ENCODE results near the gene FUT4.

Gene FUT4

DNA sequence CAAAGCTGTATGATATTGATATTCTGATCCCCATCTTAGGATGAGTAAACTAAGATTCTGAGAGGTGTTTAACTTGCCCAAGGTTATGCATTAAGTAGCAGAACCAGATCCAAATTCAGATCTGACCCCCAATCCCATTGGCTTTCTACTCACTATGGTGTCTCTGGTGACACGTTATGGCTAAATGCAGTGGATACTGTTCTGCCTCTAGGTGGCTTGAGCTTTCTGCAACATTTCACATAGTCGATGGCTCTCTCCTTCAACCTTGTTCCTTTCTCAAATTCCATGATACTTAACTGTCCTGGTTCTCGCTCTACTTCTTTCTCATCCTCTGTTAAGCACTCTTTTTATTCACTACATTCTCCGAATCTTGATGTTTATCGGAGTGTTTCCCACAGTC lies 22.0 kb upstream of the FUT4 start:
- H3K36me3 Mint-ChIP-seq (ENCODE audit: low read depth): no peaks in the 10 kb centered on the region
- no peaks in the 10 kb centered on the region for H3K4me1 Mint-ChIP-seq (ENCODE audit: low read depth)
- peaks cover 15% of the 10 kb centered on the region for H3K27me3 Mint-ChIP-seq
- no peak for DNase-seq
- no peaks in the 10 kb centered on the region for H3K9me3 Mint-ChIP-seq
- H3K4me3 Mint-ChIP-seq: no peak overlapping the region
- H3K27ac Mint-ChIP-seq: no peak overlapping the region

DNA sequence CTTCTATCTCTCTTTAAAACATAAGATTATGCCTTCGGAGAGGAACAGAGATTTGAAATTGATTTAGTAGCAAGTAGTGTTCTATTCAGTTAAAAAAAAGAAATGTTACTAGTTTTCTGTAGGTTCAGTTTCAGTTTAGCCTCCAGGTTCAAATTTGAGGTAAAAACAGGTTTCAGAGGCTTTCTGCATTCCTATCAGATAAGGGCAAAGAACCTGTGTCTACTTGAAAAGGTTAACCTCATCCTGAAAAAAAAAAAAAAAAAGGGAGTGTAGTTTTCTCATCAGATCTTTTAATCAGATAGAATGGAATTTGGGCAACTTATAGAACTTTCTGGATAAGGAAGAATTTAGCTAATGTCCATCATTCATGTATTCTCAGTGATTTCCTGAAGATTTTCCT lies 19.4 kb upstream of the FUT4 start:
- no peaks in the 10 kb centered on the region for H3K4me1 Mint-ChIP-seq (ENCODE audit: low read depth)
- no peaks in the 10 kb centered on the region for H3K9me3 Mint-ChIP-seq
- H3K27ac Mint-ChIP-seq: no peak overlapping the region
- H3K4me3 Mint-ChIP-seq: no peak overlapping the region
- H3K36me3 Mint-ChIP-seq (ENCODE audit: low read depth): no peaks in the 10 kb centered on the region
- H3K27me3 Mint-ChIP-seq: peaks cover 30% of the 10 kb centered on the region
- no peak for DNase-seq

DNA sequence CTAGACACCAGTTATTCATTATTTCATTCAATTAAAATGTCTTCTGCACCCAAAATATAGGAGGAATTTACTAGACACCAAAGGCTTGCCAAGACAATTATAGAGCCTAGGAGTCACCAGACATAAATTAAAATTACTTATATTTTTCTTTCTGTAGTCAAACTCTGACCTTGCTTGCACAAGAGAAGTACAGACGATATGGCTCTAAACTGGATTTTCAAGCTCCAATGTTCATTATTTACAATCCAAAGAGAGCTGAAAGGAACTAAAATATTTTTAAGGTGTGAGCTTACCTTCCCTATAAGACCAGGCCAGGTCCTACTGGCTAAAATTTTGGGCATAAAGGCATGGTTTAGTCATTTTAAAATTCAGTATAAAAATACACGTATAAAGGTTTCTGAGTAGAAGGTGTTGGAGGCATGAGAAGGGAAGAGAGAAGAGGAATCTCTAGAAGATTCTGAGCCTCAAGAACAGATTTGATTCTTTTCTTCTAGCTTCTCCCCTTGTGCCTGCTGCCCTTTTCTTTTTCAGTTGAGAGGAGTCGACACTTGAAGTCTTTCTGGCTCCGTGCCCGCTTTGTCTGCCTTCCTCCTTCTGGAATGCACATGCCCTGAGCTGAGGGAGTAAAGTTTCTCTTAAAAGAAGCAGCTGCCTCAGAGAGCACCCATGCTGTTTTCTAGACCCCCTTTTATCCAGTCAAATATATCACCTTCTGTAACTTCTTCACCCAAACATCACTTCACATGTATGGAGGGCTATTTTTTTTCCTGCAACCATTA lies 18.0 kb upstream of the FUT4 start:
- Mint-ChIP-seq H3K4me3 (no peak overlapping the region), H3K27ac (no peak overlapping the region), H3K36me3 (ENCODE audit: low read depth) (no peaks in the 10 kb centered on the region), H3K4me1 (ENCODE audit: low read depth) (no peaks in the 10 kb centered on the region), H3K9me3 (no peaks in the 10 kb centered on the region), H3K27me3 (peaks cover 32% of the 10 kb centered on the region)
- DNase-seq: no peak

DNA sequence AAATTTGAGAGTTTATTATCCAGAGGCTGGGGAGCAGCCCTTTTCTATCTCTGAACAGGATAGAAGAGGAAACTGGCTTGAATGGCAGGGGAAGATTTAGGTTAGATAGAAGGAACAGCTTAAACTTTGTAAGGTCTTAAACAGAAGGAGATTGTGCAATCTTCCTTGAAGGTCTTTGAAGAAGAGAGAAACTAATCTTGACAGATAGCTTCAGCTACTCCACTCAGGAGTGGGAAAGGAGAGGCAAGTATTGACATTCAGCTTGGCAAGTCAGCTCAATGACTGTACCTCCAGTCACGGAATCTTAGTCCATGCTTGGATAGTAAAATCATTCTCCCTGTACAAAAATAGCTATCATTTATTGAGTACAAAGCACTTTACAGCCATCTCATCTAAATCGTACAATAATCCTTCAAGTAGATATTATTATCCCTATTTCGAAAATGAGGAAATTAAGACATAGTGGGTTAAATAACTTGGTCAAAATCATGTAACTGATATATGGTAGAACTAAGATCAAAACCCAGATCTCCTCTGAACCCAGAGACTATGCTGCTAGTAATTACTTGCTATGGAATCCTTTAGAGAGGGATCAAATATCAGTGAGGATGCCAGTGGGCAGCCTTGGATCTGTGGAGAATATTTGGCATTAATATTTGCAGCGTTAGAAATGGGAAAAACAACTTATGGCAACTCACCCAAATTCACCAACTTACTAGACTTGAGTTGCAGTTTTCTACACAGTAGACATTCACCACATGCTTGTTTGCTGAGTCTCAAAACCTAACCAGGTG lies 16.9 kb upstream of the FUT4 start:
- H3K27me3 Mint-ChIP-seq: peaks cover 39% of the 10 kb centered on the region
- H3K9me3 Mint-ChIP-seq: no peaks in the 10 kb centered on the region
- H3K4me1 Mint-ChIP-seq (ENCODE audit: low read depth): no peaks in the 10 kb centered on the region
- no peak overlapping the region for H3K27ac Mint-ChIP-seq
- no peaks in the 10 kb centered on the region for H3K36me3 Mint-ChIP-seq (ENCODE audit: low read depth)
- no peak overlapping the region for H3K4me3 Mint-ChIP-seq
- no peak for DNase-seq

DNA sequence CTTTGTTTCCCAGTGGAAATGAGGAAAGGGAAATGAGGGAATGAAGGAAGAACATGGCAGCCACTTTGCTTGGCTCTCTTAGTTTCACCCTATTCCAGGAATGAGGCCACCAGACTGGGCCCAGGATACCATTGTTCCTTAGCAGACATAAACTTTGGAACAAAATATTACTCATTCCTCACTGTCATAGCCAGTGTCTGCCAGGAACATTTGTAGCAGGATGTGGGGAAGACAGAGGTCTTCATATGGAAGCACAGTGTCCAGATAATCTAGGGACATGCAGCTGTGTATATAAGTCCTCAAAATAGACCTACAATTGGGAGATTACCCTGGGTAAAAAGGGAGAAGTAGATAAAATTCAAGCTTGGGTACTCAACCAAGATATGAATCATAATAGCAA lies 15.2 kb upstream of the FUT4 start:
- no peak for DNase-seq
- H3K9me3 Mint-ChIP-seq: no peaks in the 10 kb centered on the region
- H3K36me3 Mint-ChIP-seq (ENCODE audit: low read depth): no peaks in the 10 kb centered on the region
- no peaks in the 10 kb centered on the region for H3K4me1 Mint-ChIP-seq (ENCODE audit: low read depth)
- no peak overlapping the region for H3K27ac Mint-ChIP-seq
- no peak overlapping the region for H3K4me3 Mint-ChIP-seq
- H3K27me3 Mint-ChIP-seq: peaks cover 38% of the 10 kb centered on the region

DNA sequence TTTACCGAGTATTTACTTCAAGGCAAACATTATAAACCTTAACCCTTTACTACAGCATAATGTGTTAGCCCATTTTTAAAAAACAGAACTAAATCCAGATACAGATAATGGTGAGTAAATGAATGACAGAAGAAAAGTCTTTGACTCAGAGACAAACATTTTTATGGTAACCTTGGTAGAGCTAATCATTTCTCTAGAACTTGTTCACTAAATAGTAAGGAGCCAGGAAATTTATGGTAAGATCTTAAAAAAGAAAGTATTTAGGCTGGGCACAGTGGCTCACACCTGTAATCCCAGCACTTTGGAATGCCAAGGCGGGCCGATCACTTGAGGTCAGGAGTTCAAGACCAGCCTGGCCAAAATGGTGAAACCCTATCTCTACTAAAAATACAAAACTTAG lies 11.5 kb upstream of the FUT4 start:
- no peak for DNase-seq
- H3K4me1 Mint-ChIP-seq (ENCODE audit: low read depth): no peaks in the 10 kb centered on the region
- H3K9me3 Mint-ChIP-seq: no peaks in the 10 kb centered on the region
- peaks cover 36% of the 10 kb centered on the region for H3K27me3 Mint-ChIP-seq
- H3K27ac Mint-ChIP-seq: no peak overlapping the region
- no peaks in the 10 kb centered on the region for H3K36me3 Mint-ChIP-seq (ENCODE audit: low read depth)
- no peak overlapping the region for H3K4me3 Mint-ChIP-seq

DNA sequence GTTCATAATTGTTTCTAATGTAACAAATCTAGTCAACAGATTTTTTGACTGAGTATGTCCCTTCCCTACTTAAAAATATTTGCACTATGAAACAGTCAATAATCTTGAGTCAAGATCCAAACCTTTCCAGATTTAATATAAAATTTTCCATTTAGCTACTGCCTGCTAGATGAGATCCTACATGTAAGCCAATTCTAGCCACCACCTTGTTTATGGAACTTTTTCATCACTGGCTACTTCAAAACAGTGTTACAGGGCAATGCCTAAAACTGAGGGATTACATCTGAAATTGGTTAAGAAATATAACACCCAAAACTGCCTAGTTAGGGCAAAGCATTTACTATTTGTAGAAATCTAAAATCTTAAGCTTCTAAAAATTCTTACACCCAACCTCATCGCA lies 10.5 kb upstream of the FUT4 start:
- Mint-ChIP-seq H3K27ac (no peak overlapping the region), H3K27me3 (peaks cover 34% of the 10 kb centered on the region), H3K4me3 (no peak overlapping the region), H3K36me3 (ENCODE audit: low read depth) (no peaks in the 10 kb centered on the region), H3K4me1 (ENCODE audit: low read depth) (no peaks in the 10 kb centered on the region), H3K9me3 (no peaks in the 10 kb centered on the region)
- no peak for DNase-seq

DNA sequence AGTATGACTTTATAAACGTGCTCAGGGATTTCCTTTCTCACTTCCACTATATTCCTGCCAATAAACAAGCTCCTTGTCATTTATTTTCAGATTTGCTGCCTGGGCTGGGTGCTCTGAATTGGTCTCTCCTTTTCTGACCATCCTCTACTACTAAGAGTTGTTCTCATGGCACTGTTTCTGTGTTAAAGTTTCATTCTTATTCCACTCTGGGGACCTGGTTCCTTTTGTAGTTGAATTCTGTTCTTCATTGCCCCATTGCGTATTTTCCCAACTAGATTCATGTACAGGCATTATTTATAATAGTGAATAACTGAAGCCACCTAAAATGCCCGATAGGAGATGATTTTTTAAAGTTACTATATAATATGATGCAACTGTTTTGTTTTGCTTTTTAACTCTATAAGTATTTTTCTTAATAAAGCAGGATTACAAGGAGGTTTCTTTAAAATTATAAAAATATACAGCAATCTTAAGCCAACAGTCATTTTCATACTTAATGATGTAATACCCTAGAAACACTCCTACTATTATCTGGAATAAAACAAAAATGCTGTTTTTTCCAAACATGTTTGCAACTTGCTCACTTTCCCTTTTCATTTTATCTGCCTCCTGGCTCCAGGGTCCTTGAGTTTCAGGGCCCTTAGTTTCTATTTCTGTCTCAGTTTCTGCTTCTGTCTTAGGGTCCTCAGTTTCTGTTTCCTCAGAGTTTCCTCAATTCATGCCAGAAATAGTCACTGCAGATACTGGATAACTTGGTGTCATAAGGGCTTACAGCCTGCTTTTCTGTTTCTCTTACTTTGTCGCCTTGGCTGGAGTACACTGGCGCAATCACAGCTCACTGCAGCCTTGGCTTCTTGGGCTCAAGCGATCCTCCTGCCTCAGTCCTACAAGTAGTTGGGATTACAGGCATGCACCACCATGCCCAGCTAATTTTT lies 9.8 kb upstream of the FUT4 start:
- Mint-ChIP-seq H3K27ac (no peak overlapping the region), H3K36me3 (ENCODE audit: low read depth) (no peaks in the 10 kb centered on the region), H3K9me3 (no peaks in the 10 kb centered on the region), H3K27me3 (peaks cover 33% of the 10 kb centered on the region), H3K4me3 (no peak overlapping the region), H3K4me1 (ENCODE audit: low read depth) (no peaks in the 10 kb centered on the region)
- no peak for DNase-seq

DNA sequence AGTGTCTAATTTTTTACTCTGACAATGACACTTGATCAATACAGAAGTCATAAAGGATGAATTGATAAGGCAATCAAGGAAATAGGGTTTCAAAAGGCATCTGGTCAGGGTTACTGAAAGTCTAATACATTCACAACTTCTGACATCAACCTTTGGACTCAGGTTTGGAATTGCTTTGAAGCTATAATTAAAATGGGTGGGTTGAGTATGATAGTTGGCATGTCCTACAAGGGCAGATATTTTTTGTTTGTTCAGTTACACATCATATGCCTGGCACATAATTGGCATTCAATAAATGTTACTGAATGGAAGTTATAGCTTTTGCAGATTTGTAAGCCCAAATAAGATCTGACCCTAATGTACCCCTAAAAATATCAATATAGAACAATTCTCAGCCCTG lies 7.3 kb upstream of the FUT4 start:
- no peak overlapping the region for H3K4me3 Mint-ChIP-seq
- H3K9me3 Mint-ChIP-seq: no peaks in the 10 kb centered on the region
- peaks cover 25% of the 10 kb centered on the region for H3K27me3 Mint-ChIP-seq
- no peaks in the 10 kb centered on the region for H3K36me3 Mint-ChIP-seq (ENCODE audit: low read depth)
- H3K27ac Mint-ChIP-seq: no peak overlapping the region
- H3K4me1 Mint-ChIP-seq (ENCODE audit: low read depth): no peaks in the 10 kb centered on the region
- no peak for DNase-seq

DNA sequence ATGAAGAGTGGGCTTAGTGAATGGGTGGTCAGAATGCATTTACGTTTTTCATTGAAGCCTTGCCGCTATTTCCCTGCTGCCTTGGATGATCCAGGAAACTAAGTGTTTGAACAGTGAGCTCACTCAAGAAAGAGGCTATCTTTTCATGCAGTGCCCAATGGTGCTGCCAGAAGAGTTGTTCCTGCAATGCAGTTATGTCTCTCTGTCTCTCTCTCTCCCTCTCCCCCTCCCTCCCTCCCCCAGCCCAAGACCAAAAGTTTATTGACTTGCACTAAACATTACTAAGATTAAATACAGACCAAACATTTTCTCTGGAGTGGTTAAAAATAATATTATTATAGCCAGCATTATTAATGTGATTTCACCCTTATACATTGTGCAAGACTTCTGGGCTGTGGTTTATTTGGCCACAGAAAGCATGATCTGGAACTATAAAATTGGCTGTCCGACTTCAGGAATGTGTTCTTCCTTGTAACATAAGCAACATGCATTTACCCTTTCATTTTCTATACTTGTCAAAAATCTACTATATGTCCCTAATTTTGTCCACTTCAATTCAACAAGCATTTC lies 6.6 kb upstream of the FUT4 start:
- no peaks in the 10 kb centered on the region for H3K9me3 Mint-ChIP-seq
- H3K36me3 Mint-ChIP-seq (ENCODE audit: low read depth): no peaks in the 10 kb centered on the region
- H3K27me3 Mint-ChIP-seq: peaks cover 21% of the 10 kb centered on the region
- no peak overlapping the region for H3K4me3 Mint-ChIP-seq
- no peak for DNase-seq
- H3K27ac Mint-ChIP-seq: no peak overlapping the region
- H3K4me1 Mint-ChIP-seq (ENCODE audit: low read depth): peaks cover 2% of the 10 kb centered on the region

DNA sequence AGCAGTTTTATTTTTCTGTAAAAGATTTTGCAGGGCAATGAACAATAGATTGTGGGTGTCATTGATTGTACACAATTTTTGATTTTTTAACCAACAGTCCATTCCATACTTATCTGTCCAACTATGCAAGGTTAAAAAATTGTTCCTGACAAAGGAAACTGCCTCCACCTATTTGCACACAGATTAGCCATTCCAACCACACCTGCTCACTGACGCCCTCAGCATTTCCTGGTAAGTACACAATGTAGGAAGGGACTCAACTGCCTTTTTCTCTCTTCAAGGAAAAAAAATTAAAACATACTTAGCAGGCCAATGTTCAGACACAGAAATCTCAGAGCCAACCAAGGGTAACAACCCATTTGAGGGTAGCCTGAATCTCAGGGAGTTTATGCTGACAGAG lies 4.3 kb upstream of the FUT4 start:
- Mint-ChIP-seq H3K27ac (no peak overlapping the region), H3K4me3 (no peak overlapping the region), H3K27me3 (peaks cover 21% of the 10 kb centered on the region), H3K9me3 (no peaks in the 10 kb centered on the region), H3K36me3 (ENCODE audit: low read depth) (peaks cover 2% of the 10 kb centered on the region), H3K4me1 (ENCODE audit: low read depth) (peaks cover 13% of the 10 kb centered on the region)
- DNase-seq: no peak

DNA sequence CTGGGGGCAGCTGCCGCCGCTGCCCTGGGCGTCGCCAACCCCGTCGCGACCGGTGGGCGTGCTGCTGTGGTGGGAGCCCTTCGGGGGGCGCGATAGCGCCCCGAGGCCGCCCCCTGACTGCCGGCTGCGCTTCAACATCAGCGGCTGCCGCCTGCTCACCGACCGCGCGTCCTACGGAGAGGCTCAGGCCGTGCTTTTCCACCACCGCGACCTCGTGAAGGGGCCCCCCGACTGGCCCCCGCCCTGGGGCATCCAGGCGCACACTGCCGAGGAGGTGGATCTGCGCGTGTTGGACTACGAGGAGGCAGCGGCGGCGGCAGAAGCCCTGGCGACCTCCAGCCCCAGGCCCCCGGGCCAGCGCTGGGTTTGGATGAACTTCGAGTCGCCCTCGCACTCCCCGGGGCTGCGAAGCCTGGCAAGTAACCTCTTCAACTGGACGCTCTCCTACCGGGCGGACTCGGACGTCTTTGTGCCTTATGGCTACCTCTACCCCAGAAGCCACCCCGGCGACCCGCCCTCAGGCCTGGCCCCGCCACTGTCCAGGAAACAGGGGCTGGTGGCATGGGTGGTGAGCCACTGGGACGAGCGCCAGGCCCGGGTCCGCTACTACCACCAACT lies 1.0 kb downstream of the FUT4 start:
- DNase-seq: no peak
- Mint-ChIP-seq H3K9me3 (no peaks in the 10 kb centered on the region), H3K36me3 (ENCODE audit: low read depth) (peaks cover 28% of the 10 kb centered on the region), H3K27me3 (no peaks in the 10 kb centered on the region), H3K4me1 (ENCODE audit: low read depth) (peaks cover 52% of the 10 kb centered on the region), H3K4me3 (peak overlapping the region; percentile 77), H3K27ac (peak overlapping the region; percentile 81)

DNA sequence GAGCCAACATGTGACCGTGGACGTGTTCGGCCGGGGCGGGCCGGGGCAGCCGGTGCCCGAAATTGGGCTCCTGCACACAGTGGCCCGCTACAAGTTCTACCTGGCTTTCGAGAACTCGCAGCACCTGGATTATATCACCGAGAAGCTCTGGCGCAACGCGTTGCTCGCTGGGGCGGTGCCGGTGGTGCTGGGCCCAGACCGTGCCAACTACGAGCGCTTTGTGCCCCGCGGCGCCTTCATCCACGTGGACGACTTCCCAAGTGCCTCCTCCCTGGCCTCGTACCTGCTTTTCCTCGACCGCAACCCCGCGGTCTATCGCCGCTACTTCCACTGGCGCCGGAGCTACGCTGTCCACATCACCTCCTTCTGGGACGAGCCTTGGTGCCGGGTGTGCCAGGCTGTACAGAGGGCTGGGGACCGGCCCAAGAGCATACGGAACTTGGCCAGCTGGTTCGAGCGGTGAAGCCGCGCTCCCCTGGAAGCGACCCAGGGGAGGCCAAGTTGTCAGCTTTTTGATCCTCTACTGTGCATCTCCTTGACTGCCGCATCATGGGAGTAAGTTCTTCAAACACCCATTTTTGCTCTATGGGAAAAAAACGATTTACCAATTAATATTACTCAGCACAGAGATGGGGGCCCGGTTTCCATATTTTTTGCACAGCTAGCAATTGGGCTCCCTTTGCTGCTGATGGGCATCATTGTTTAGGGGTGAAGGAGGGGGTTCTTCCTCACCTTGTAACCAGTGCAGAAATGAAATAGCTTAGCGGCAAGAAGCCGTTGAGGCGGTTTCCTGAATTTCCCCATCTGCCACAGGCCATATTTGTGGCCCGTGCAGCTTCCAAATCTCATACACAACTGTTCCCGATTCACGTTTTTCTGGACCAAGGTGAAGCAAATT lies 1.8 kb downstream of the FUT4 start:
- peaks cover 28% of the 10 kb centered on the region for H3K36me3 Mint-ChIP-seq (ENCODE audit: low read depth)
- H3K9me3 Mint-ChIP-seq: no peaks in the 10 kb centered on the region
- no peak for DNase-seq
- peaks cover 57% of the 10 kb centered on the region for H3K4me1 Mint-ChIP-seq (ENCODE audit: low read depth)
- peak overlapping the region; percentile 81 for H3K27ac Mint-ChIP-seq
- peak overlapping the region; percentile 77 for H3K4me3 Mint-ChIP-seq
- no peaks in the 10 kb centered on the region for H3K27me3 Mint-ChIP-seq
